ENCODE data around the gene FTCD.
"Not testable (repeated sequence)": the region's sequence is repeated elsewhere in the genome, so short reads cannot be mapped to it uniquely, and the experiment has no call there.

FTCD gene

GRCh38 chr21:46151261-46151988 lies 4.0 kb downstream of the FTCD start:
- DNase-seq: no peak

- DNase-seq: no peak
Measured at GRCh38 chr21:46150491-46151121, 4.8 kb downstream of the FTCD start.

- DNase-seq: no peak
Measured at GRCh38 chr21:46150073-46150472, 5.3 kb downstream of the FTCD start.

DNA sequence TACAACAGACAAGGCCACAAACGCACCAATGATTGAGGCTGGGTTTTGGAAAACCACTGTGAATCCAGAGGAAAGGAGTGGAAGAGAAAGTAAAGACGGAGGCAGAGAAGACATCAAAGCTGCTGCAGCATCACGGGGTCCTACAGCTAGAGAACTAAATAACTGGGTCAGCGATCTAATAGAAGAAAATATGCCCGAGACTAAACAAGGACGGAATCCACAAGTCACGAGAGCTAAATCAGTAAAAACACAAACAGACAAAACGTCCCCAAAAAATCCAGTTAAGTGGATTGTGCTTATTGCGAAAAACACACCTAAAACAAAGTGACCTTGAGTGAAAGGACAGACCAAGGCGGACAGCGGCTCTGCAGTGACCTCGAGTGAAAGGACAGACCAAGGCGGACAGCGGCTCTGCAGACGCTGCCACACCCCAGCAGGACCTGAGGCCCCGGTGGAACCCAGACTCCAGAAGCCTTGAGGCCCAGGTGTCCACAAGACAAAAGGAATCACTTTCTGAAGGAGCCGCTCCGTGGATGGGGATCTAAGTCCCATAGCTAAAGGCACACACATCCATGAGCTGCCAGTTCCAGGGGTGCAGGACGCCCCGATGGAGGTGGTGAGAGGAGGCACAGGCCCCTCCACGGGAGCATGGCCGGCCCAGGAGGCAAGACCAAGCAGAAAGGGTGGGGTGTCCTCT lies 6.0 kb downstream of the FTCD start:
- no peak for DNase-seq

DNA sequence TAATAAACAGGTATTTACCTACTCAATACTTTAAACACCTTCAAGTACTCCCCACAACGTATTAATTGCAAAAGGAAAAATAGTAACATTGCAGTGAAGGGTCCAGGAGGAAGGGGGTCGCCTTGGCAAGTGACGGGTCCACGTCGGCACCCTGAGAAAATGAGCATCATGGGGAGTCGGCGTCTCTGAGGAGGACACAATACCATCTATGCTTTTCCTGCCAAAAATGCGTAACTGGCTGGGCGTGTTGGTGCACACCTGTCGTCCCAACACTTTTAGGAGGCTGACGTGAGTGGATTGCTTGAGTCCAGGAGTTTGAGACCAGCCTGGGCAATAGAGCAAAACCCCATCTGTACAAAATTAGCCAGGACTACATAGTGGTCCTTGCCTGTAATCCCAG lies 7.3 kb downstream of the FTCD start:
- DNase-seq: no peak

DNA sequence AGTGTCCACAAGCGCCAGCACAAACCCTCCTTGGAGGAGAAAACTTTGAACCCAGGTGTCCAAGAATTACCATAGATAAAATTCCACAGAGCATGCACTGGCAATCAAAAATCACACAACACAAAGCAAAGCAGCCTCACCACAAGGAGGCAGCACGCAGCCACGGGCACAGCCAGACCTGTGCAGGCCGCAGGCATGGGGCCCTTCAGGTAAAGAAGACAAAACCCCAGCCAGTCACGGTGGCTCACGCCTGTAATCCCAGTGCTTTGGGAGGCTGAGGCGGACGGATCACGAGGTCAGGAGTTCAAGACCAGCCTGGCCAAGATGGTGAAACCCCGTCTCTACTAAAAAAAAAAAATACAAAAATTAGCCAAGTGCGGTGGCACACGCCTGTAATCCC lies 8.0 kb downstream of the FTCD start:
- DNase-seq: not testable (repeated sequence)

DNA sequence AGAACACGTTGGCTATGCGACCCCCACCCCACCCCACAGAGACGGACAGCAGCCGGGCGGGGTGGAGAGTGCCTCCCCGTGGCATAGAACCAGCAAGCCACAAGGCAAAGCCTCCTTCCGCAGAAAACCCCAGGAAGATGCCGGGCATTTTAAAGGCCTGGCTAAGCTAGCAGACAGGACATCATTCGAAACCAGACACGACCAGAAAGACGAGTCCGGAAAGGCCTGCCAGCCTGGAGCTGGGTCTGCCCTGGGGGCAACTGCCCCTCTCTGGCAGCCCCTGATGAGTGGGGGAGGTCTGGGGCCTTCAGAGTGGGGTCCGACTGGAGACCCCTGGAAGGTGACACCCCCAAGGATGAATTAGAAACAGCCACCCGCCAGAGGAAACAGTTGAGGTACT lies 8.5 kb downstream of the FTCD start:
- no peak for DNase-seq

DNA sequence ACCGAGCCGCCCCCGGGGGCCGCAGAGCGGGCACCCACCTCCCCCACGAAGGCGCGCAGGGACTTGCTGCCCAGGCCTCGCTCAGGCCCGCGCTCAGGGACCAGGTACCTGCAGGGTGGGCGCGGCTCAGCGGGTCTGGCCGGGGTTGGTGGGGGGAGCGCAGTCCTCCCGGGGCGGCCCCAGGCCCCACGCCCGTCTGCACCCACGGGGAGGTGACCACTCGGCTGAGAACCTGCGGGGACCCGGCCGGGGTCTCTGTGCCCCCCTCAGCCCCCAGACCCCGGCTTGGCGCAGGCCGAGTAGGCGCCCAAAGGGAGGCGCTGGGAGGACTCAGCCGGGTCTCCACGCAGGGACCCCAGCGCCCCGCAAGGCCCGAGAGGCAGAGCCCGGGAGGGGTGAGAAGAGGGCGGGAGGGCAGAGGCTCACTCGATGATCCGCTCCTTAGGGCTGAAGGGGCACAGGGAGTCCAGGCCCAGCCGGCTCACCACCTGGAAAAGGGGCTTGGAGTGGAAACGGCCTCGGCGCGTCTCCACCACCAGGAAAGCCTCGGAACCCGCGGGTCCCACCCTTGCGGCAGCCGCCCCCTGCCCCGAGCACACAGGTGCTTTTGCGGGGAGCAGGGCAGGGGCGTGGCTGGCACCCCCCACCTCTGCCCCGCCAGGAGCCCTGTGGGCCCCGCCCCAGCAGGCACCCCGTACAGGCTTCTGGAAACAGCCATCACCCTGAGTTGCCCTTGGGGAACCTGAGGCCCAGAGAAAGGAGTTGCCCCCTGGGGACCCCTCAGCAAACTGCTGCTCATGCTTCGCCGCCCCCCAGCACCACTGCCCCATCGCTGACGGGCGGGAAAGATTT lies 9.3 kb downstream of the FTCD start:
- DNase-seq: no peak

GRCh38 chr21:46145159-46145839 lies 10.1 kb downstream of the FTCD start:
- no peak for DNase-seq

- DNase-seq: no peak
Measured at GRCh38 chr21:46144464-46145070, 10.8 kb downstream of the FTCD start.

DNA sequence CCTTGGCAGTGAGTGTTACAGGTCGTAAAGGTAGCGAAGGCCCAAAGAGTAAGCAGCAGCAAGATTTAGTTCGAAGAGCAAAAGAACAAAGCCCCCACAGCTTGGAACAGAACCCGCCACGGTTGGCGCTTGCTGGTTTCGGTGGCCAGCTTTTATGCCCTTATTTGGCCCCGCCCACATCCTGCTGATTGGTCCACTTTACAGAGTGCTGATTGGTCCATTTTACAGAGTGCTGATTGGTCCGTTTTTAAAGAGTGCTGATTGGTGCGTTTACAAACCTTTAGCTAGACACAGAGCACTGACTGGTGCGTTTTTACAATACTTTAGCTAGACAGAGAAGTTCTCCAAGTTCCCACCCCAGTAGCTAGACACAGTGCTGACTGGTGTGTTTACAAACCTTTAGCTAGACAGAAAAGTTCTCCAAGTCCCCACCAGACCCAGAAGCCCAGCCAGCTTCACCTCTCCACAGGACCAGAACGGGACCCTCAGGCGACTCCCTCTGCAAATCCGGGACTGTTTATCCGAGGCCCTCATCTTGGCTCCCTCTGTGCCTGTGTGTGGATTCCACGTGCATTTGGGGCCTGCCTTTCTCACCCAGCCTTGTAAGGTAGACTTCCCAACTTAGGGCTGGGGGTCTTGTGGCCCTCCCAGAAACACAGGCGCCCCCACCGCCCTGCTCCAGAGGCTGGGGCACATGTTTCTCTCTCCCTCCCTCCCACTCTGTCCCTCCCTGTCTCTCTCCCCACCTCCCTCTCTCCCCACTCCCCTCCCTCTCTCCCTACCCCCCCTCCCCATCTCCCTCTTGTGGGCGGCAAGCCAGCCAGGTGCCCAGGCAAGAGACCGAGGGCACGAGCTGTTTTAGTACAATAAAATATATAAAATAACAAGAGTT lies 12.6 kb downstream of the FTCD start:
- no peak for DNase-seq

- DNase-seq: no peak
Measured at GRCh38 chr21:46141767-46142581, 13.4 kb downstream of the FTCD start.

GRCh38 chr21:46140352-46141003 lies 14.9 kb downstream of the FTCD start:
- not testable (repeated sequence) for DNase-seq

DNA sequence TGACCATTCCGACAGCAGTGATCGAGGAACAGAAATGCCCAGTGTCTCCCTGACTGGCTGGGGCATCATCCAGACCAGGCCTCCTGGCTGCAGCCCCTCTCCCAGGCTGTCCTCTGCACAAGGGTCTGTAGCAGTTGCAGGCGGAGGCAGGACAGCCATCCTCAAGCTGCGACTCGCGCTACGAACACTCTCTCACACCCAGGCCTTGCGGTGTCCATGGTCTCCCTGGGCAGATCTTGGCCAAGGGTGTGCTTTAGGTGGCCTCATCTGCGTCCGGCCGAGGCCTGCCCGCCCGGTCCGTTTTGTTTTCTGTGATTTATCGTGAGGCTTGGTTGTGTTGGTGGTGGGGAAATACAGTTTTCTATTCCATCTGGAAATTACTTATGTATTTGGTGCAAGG lies 15.7 kb downstream of the FTCD start:
- no peak for DNase-seq

DNA sequence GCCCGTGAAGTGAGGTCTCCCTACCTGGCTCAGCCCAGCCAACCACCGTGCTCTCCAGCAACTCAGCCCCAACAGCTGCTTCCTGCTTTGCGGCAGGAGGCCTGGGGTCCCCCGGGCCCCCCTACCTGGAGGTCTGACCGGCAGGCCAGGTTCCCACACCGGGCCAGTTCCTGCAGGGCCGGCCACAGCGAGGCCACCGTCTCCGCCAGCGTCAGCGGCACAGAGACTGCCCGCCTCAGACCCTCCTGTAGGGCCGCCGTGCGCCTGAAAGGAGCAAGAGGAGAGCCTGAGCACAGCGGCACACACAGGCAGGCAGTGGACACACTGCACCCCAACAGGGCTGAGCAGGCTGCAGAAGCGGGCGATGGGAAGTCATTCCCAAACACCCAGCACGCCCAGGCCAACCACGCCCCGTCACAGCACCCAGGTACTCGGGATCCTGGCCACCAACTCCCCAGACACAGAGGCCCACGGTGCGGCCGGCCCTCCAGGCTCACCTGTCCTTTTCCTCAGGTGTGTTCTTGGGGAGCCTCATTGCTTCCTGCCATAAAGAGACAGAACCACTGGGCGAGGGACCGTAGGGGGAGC lies 16.9 kb downstream of the FTCD start:
- no peak for DNase-seq

DNA sequence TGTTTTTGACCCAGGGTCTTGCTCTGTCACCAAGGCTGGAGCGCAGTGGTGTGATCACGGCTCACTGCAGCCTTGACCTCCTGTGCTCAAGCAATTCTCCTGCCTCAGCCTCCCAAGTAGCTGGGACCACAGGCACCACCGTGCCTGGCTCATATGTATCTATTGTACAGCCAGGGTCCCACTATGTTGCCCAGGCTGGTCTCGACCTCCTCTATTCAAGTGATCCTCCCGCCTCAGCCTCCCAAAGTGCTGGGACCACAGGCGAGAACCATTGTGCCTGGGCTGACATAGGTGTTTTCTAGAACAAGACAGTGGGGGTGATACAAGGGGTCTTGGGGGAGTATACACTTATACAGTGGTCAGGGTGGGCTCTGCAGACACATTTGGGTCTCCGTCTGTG lies 17.5 kb downstream of the FTCD start:
- no peak for DNase-seq

GRCh38 chr21:46136739-46137349 lies 18.5 kb downstream of the FTCD start:
- DNase-seq: no peak

DNA sequence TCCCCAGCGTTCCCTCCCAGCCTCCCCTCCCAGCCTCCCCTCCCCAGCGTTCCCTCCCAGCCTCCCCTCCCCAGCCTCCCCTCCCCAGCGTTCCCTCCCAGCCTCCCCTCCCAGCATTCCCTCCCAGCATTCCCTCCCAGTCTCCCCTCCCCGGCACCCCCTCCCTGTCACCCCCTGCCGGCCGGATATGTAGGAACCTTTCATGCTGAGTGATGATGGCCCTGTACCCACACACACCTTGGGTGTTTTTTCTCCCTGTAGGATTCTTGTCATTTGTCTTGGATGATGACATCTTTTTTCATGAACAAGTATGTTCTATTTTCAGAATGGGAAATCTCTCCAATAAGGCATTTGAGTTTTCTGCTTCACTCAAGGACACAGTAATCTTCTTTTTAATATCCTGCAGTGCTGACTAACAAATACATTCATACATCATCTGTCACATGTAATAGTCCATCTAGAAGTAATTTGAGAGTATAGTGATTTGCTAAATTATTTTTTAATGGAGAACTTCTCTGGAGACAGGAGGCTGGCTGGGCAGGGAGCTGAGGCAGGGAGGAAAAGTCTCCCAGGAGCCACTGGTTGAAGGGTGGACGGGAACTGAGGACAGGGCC lies 19.5 kb downstream of the FTCD start:
- DNase-seq: no peak

All from NCI-H1092 treated with DMSO at 0.1 percent for 48 hours (cell line).